A549 (cell line): ENCODE measurements around the gene TEX261.

Experiments used
- CHD4 ChIP-seq: fragments of 200-600 bp; sonication (generic); IDR thresholded peaks from 2 replicates; pipeline ENCODE4 v1.6.1; 2016; ENCODE audit warnings: antibody characterized with exemption, mild to moderate bottlenecking, borderline replicate concordance
- CTCF ChIP-seq: fragments of >200 bp; sonication (Bioruptor Twin); formaldehyde crosslinking; IDR thresholded peaks from 3 replicates; pipeline ENCODE4 v1.5.1; 2016
- ESRRA ChIP-seq: fragments of 150-350 bp; IDR thresholded peaks from 2 replicates; pipeline ENCODE4 v1.6.1; 2014; ENCODE audit warnings: mild to moderate bottlenecking, low read length, borderline replicate concordance
- JUN ChIP-seq, 2 experiments: fragments of >200 bp; sonication (Bioruptor Twin); formaldehyde crosslinking; IDR thresholded peaks; 2 replicates in 1 of 2; 3 replicates in 1 of 2; pipeline ENCODE4 v1.6.1; 2016 to 2017
- KDM1A ChIP-seq: fragments of 200-600 bp; sonication (generic); IDR thresholded peaks from 2 replicates; pipeline ENCODE4 v1.6.1; 2016; ENCODE audit warnings: low read depth, mild to moderate bottlenecking
- MAX ChIP-seq: IDR thresholded peaks from 2 replicates; pipeline ENCODE4 v1.6.1; 2012
- MYC ChIP-seq: IDR thresholded peaks from 2 replicates; pipeline ENCODE4 v1.6.1; 2012; ENCODE audit warnings: mild to moderate bottlenecking, inconsistent platforms, low read length, improper control_type of control experiment, borderline replicate concordance
- NFE2L2 ChIP-seq: fragments of 150-350 bp; conservative IDR thresholded peaks from 2 replicates; pipeline ENCODE4 v1.6.1; 2014; ENCODE audit warnings: low read length
- NR3C1 ChIP-seq: fragments of >200 bp; sonication (Bioruptor Twin); formaldehyde crosslinking; IDR thresholded peaks from 3 replicates; pipeline ENCODE4 v1.6.1; 2017
- POLR2A ChIP-seq: IDR thresholded peaks from 2 replicates; pipeline ENCODE4 v1.6.1; 2012; ENCODE audit warnings: mild to moderate bottlenecking, low read length
- POLR2AphosphoS2 ChIP-seq: conservative IDR thresholded peaks from 2 replicates; pipeline ENCODE4 v1.6.1; 2012; ENCODE audit warnings: low read length, improper control_type of control experiment, inconsistent platforms
- RCOR1 ChIP-seq: fragments of 150-350 bp; IDR thresholded peaks from 2 replicates; pipeline ENCODE4 v1.6.1; 2014; ENCODE audit warnings: antibody characterized with exemption, low read length, low read depth

GRCh38 chr2:70959271-70959761 is 35.4 kb downstream of the TEX261 start:
- no peak for TF ChIP-seq NR3C1
- no peak for TF ChIP-seq CTCF
- TF ChIP-seq MAX, result no peak
- no peak for TF ChIP-seq MYC
- no peak for TF ChIP-seq NFE2L2
- no peak for TF ChIP-seq JUN (IDR thresholded peaks at IDR 0.05)
- TF ChIP-seq ESRRA, result no peak
- TF ChIP-seq CHD4, result no peak
- no peak for TF ChIP-seq RCOR1
- no peak for TF ChIP-seq POLR2A
- TF ChIP-seq KDM1A, result no peak
- TF ChIP-seq POLR2AphosphoS2, result no peak
